Endodermal cell (in vitro differentiated cells): Measurements from ENCODE around the gene TARDBP. TPM values are rescaled to one million over a fixed set of nuclear protein-coding genes. Genes with fewer than 3 reads are reported as not detected.

Experiments
- DNase-seq: peaks from one replicate; pipeline ENCODE4 v3.0.0-alpha.2; 2017
- H3K27ac ChIP-seq: 2 replicates; pipeline ENCODE4 v1.5.1; 2013; ENCODE audit warnings: mild to moderate bottlenecking, low read depth, low read length, moderate library complexity
- H3K27me3 ChIP-seq: 2 replicates; pipeline ENCODE4 v1.6.1; 2013; ENCODE audit warnings: mild to moderate bottlenecking, low read length, moderate library complexity; ENCODE audit not compliant: insufficient read depth, control insufficient read depth, poor library complexity, severe bottlenecking
- H3K36me3 ChIP-seq: 2 replicates; pipeline ENCODE4 v1.7.0; 2013; ENCODE audit warnings: mild to moderate bottlenecking, low read length, moderate library complexity; ENCODE audit not compliant: control insufficient read depth, insufficient read depth
- H3K4me1 ChIP-seq: one replicate; pipeline ENCODE4 v1.7.0; 2013; ENCODE audit warnings: low read length; ENCODE audit not compliant: control insufficient read depth, insufficient read depth
- H3K4me3 ChIP-seq: 2 replicates; pipeline ENCODE4 v1.5.1; 2013; ENCODE audit warnings: mild to moderate bottlenecking, low read length, moderate library complexity
- H3K9ac ChIP-seq: 2 replicates; pipeline ENCODE4 v1.6.1; 2013; ENCODE audit warnings: mild to moderate bottlenecking, low read length, moderate library complexity; ENCODE audit not compliant: poor library complexity, severe bottlenecking; ENCODE audit errors: extremely low read depth
- H3K9me3 ChIP-seq: 2 replicates; pipeline ENCODE4 v1.6.1; 2013; ENCODE audit warnings: mild to moderate bottlenecking, low read length, moderate library complexity; ENCODE audit not compliant: control insufficient read depth
- H3K27ac Mint-ChIP-seq: 2 replicates; pipeline ENCODE4 v1.8.0; 2020; ENCODE audit warnings: mixed read lengths
- H3K27me3 Mint-ChIP-seq: 2 replicates; pipeline ENCODE4 v1.8.0; 2021; ENCODE audit warnings: mild to moderate bottlenecking, mixed read lengths; ENCODE audit not compliant: insufficient read depth
- H3K36me3 Mint-ChIP-seq: 2 replicates; pipeline ENCODE4 v1.8.0; 2020; ENCODE audit warnings: low read depth, mixed read lengths
- H3K4me1 Mint-ChIP-seq: 2 replicates; pipeline ENCODE4 v1.8.0; 2020; ENCODE audit warnings: mixed read lengths
- H3K4me3 Mint-ChIP-seq: 2 replicates; pipeline ENCODE4 v1.8.0; 2020; ENCODE audit warnings: mild to moderate bottlenecking, moderate library complexity, mixed read lengths
- H3K9me3 Mint-ChIP-seq: 2 replicates; pipeline ENCODE4 v1.8.0; 2020; ENCODE audit warnings: mild to moderate bottlenecking, mixed read lengths
- CTCF ChIP-seq: fragments of 200-600 bp; sonication (generic); conservative IDR thresholded peaks from 2 replicates; pipeline ENCODE4 v1.5.0; 2021; ENCODE audit warnings: antibody characterized with exemption, mild to moderate bottlenecking
- WGBS, 2 experiments: methylation state at CpG; one replicate each; pipeline versions ENCODE4 v1.1.5 to v1.1.7; 2013; ENCODE audit warnings: missing lambda C conversion rate in 2 of 2, mixed read lengths in 1 of 2; ENCODE audit not compliant: insufficient coverage in 1 of 2, insufficient read length in 1 of 2; 5-methylcytosine and 5-hydroxymethylcytosine counted together
- total RNA-seq, 2 donors: library from RNA; stranded (reverse); fragmentation: NEBNext Ultra II Directional in 1 of 2; extraction: Animal tissue kit (Norgen Biotek cat#: 25700) in 1 of 2; gene quantifications; 2 replicates in 1 of 2; 3 replicates in 1 of 2; pipeline ENCODE4 v1.2.1, GENCODE V29; 2021

The TARDBP gene
- total RNA-seq, 2 donors from 2014 or later: 203 to 216 TPM

- H3K27me3 ChIP-seq: no peaks in the 10 kb centered on the region
- Mint-ChIP-seq H3K27me3 (peaks cover 5% of the 10 kb centered on the region), H3K4me1 (peaks cover 11% of the 10 kb centered on the region), H3K4me3 (no peak overlapping the region), H3K27ac (no peak overlapping the region), H3K9me3 (no peaks in the 10 kb centered on the region), H3K36me3 (no peaks in the 10 kb centered on the region)
- H3K4me3 ChIP-seq: no peak overlapping the region
- H3K36me3 ChIP-seq: no peaks in the 10 kb centered on the region
- TF ChIP-seq CTCF: no peak
- H3K27ac ChIP-seq: peak overlapping the region; percentile 100
- DNase-seq: no peak
- no peaks in the 10 kb centered on the region for H3K4me1 ChIP-seq
- no peaks in the 10 kb centered on the region for H3K9me3 ChIP-seq
- H3K9ac ChIP-seq: no peak overlapping the region
- 87 to 91% methylated on average over 4 of the region's 4 CpGs for WGBS, 2 experiments
These were observed 33.7 kb upstream of the TARDBP start for GRCh38 chr1:10978719-10979118.

GRCh38 chr1:10979483-10979920 is 33.0 kb upstream of the TARDBP start:
- H3K27me3 Mint-ChIP-seq: peaks cover 4% of the 10 kb centered on the region

GRCh38 chr1:10980094-10980577 is 32.3 kb upstream of the TARDBP start:
- H3K4me1 Mint-ChIP-seq: peaks cover 11% of the 10 kb centered on the region
- 20 to 27% methylated on average over 12 to 15 of the region's 15 CpGs for WGBS, 2 experiments
- no peak overlapping the region for H3K27ac Mint-ChIP-seq
- H3K4me1 ChIP-seq: no peaks in the 10 kb centered on the region
- H3K9ac ChIP-seq: no peak overlapping the region
- no peaks in the 10 kb centered on the region for H3K9me3 Mint-ChIP-seq
- H3K27ac ChIP-seq: peak overlapping the region; percentile 100
- peak overlapping the region; percentile 15 for H3K4me3 Mint-ChIP-seq
- peaks cover 4% of the 10 kb centered on the region for H3K27me3 Mint-ChIP-seq
- no peak overlapping the region for H3K4me3 ChIP-seq
- no peaks in the 10 kb centered on the region for H3K9me3 ChIP-seq
- H3K27me3 ChIP-seq: no peaks in the 10 kb centered on the region
- H3K36me3 ChIP-seq: no peaks in the 10 kb centered on the region
- TF ChIP-seq CTCF: peak; percentile 70
- H3K36me3 Mint-ChIP-seq: no peaks in the 10 kb centered on the region
- peak; percentile 98 for DNase-seq

More at GRCh38 chr1:10979483-10979920, 33.0 kb upstream of the TARDBP start:
- no peaks in the 10 kb centered on the region for H3K27me3 ChIP-seq
- no peak for TF ChIP-seq CTCF
- Mint-ChIP-seq H3K36me3 (no peaks in the 10 kb centered on the region), H3K4me3 (no peak overlapping the region), H3K27ac (no peak overlapping the region), H3K9me3 (no peaks in the 10 kb centered on the region), H3K4me1 (peaks cover 11% of the 10 kb centered on the region)
- no peak overlapping the region for H3K4me3 ChIP-seq
- DNase-seq: no peak
- H3K27ac ChIP-seq: peak overlapping the region; percentile 100
- no peaks in the 10 kb centered on the region for H3K9me3 ChIP-seq
- H3K36me3 ChIP-seq: no peaks in the 10 kb centered on the region
- WGBS, 2 experiments: 84 to 87% methylated on average over 12 to 13 of the region's 13 CpGs
- H3K4me1 ChIP-seq: no peaks in the 10 kb centered on the region
- no peak overlapping the region for H3K9ac ChIP-seq
